HL-60 (cell line): ENCODE results near the gene ETF1.

Experiments
- DNase-seq, 2 experiments: peaks; one replicate each; pipeline ENCODE4 v3.0.0-alpha.2; 2010 to 2020; ENCODE audit warnings: low read depth in 1 of 2, low spot score in 1 of 2
- H3K27ac ChIP-seq: fragments of 250-450 bp; sonication (Bioruptor Pico); replicated peaks from 2 replicates; pipeline ENCODE4 v1.5.1; 2020; ENCODE audit warnings: mild to moderate bottlenecking, moderate library complexity
- H3K27me3 ChIP-seq: fragments of 250-450 bp; sonication (Bioruptor Pico); 2 replicates; pipeline ENCODE4 v1.5.1; 2021; ENCODE audit warnings: mild to moderate bottlenecking, moderate library complexity; ENCODE audit not compliant: insufficient read depth, poor library complexity, severe bottlenecking
- H3K4me3 ChIP-seq: replicated peaks from 2 replicates; pipeline ENCODE4 v1.5.1; 2011; ENCODE audit warnings: mild to moderate bottlenecking, control low read depth, low read length; ENCODE audit not compliant: insufficient read depth
- CTCF ChIP-seq: IDR thresholded peaks from one replicate; pipeline ENCODE4 v1.5.1; 2011; ENCODE audit warnings: low read length, control low read depth, inconsistent platforms; ENCODE audit not compliant: insufficient read depth
- GABPA ChIP-seq: IDR thresholded peaks from 2 replicates; pipeline ENCODE4 v1.6.1; 2012; ENCODE audit warnings: low read depth
- POLR2AphosphoS5 ChIP-seq: IDR thresholded peaks from 2 replicates; pipeline ENCODE4 v1.6.1; 2012; ENCODE audit warnings: low read depth
- REST ChIP-seq: IDR thresholded peaks from 2 replicates; pipeline ENCODE4 v1.6.1; 2012; ENCODE audit warnings: low read depth; ENCODE audit not compliant: insufficient replicate concordance
- SPI1 ChIP-seq: IDR thresholded peaks from 2 replicates; pipeline ENCODE4 v1.6.1; 2012; ENCODE audit warnings: low read depth, mild to moderate bottlenecking, borderline replicate concordance

The ETF1 gene

GRCh38 chr5:138574744-138575193 is 31.7 kb upstream of the ETF1 start:
- TF ChIP-seq CTCF = no peak
- no peak for TF ChIP-seq POLR2AphosphoS5
- no peak for TF ChIP-seq GABPA
- no peak for TF ChIP-seq REST
- no peak for TF ChIP-seq SPI1
- Histone ChIP-seq H3K27ac (peak overlapping the region; percentile 98), H3K27me3 (no peaks in the 10 kb centered on the region), H3K4me3 (peak overlapping the region; percentile 69)
- no peak for DNase-seq

- no peak for TF ChIP-seq GABPA
- no peak for TF ChIP-seq REST
- TF ChIP-seq CTCF = no peak
- TF ChIP-seq SPI1 = peak; percentile 2; the same call in 1 of the 2 replicates
- Histone ChIP-seq H3K27me3 (no peaks in the 10 kb centered on the region), H3K4me3 (peak overlapping the region; percentile 69), H3K27ac (peak overlapping the region; percentile 98)
- no peak for DNase-seq
These were observed 31.1 kb upstream of the ETF1 start for GRCh38 chr5:138573949-138574670.

- TF ChIP-seq CTCF (no peak), REST (no peak), GABPA (no peak), POLR2AphosphoS5 (no peak), SPI1 (no peak)
- Histone ChIP-seq H3K27me3 (no peaks in the 10 kb centered on the region), H3K4me3 (no peak overlapping the region), H3K27ac (no peak overlapping the region)
- DNase-seq = no peak
These were observed 30.2 kb upstream of the ETF1 start for GRCh38 chr5:138573223-138573622.
